Naive thymus-derived CD4-positive, alpha-beta T cell (primary cell): Measurements from ENCODE around the gene NISCH. TPM values are rescaled to one million over a fixed set of nuclear protein-coding genes. Genes with fewer than 3 reads are reported as not detected.

Experiments
- ATAC-seq: fragments of 150-1000 bp; cut with Tn5 transposase; 2 replicates; pipeline ENCODE4 v1.10.0; 2021; ENCODE audit warnings: mild to moderate bottlenecking, moderate library complexity
- CTCF ChIA-PET: fragments of 350-600 bp; sonication (Branson Sonifier 250); formaldehyde crosslinking; loops from one replicate; lab custom pipeline; 2021; ENCODE audit warnings: antibody characterized with exemption; lab: Charles Lee
- POLR2A ChIA-PET: fragments of 350-600 bp; sonication (Branson Sonifier 250); formaldehyde crosslinking; loops from one replicate; lab custom pipeline; 2021; ENCODE audit warnings: antibody characterized with exemption, inconsistent platforms; lab: Charles Lee
- DNase-seq, 9 donors: peaks; one replicate each; pipeline versions ENCODE4 v3.0.0 to v3.0.0-alpha.2; 2020 to 2022; ENCODE audit warnings: mixed read lengths in 1 of 9
- H3K27ac ChIP-seq: one replicate; pipeline ENCODE4 v1.7.0; 2013; ENCODE audit warnings: mild to moderate bottlenecking, low read depth, low read length, moderate library complexity
- H3K27me3 ChIP-seq, 2 donors: one replicate each; pipeline ENCODE4 v1.7.0; 2013; ENCODE audit warnings: low read length in 2 of 2, mild to moderate bottlenecking in 2 of 2, moderate library complexity in 2 of 2; ENCODE audit not compliant: control insufficient read depth in 2 of 2, insufficient read depth in 2 of 2
- H3K36me3 ChIP-seq, 3 experiments: 1 replicate in 2 of 3; 2 replicates in 1 of 3; pipeline ENCODE4 v1.7.0; 2013; ENCODE audit warnings: low read length in 3 of 3, mild to moderate bottlenecking in 3 of 3, moderate library complexity in 1 of 3; ENCODE audit not compliant: insufficient read depth in 3 of 3, control insufficient read depth in 2 of 3
- H3K4me1 ChIP-seq, 2 donors: one replicate each; pipeline ENCODE4 v1.7.0; 2013; ENCODE audit warnings: low read length in 2 of 2, mild to moderate bottlenecking in 2 of 2, moderate library complexity in 1 of 2; ENCODE audit not compliant: control insufficient read depth in 2 of 2, insufficient read depth in 2 of 2
- H3K4me3 ChIP-seq: 2 replicates; pipeline ENCODE4 v1.7.0; 2013; ENCODE audit warnings: mild to moderate bottlenecking, low read length
- H3K9me3 ChIP-seq, 3 experiments: 1 replicate in 2 of 3; 2 replicates in 1 of 3; pipeline ENCODE4 v1.7.0; 2013; ENCODE audit warnings: low read length in 3 of 3; ENCODE audit not compliant: control insufficient read depth in 2 of 3
- H3K27ac Mint-ChIP-seq, 9 donors: one replicate each; pipeline ENCODE4 v1.8.0; 2020 to 2022; ENCODE audit warnings: mixed read lengths in 9 of 9, mild to moderate bottlenecking in 8 of 9, moderate library complexity in 5 of 9, inconsistent platforms in 2 of 9
- H3K27me3 Mint-ChIP-seq, 5 donors: one replicate each; pipeline ENCODE4 v1.8.0; 2021 to 2022; ENCODE audit warnings: mixed read lengths in 5 of 5, mild to moderate bottlenecking in 1 of 5
- H3K36me3 Mint-ChIP-seq, 5 donors: one replicate each; pipeline ENCODE4 v1.8.0; 2020 to 2022; ENCODE audit warnings: mixed read lengths in 5 of 5, mild to moderate bottlenecking in 3 of 5, inconsistent platforms in 1 of 5
- H3K4me1 Mint-ChIP-seq, 7 donors: one replicate each; pipeline ENCODE4 v1.8.0; 2020 to 2022; ENCODE audit warnings: mixed read lengths in 7 of 7, mild to moderate bottlenecking in 3 of 7, inconsistent platforms in 1 of 7
- H3K4me3 Mint-ChIP-seq, 10 donors: one replicate each; pipeline ENCODE4 v1.8.0; 2020 to 2022; ENCODE audit warnings: mild to moderate bottlenecking in 10 of 10, mixed read lengths in 10 of 10, moderate library complexity in 6 of 10, inconsistent platforms in 2 of 10
- H3K9me3 Mint-ChIP-seq, 11 donors: one replicate each; pipeline ENCODE4 v1.8.0; 2020 to 2022; ENCODE audit warnings: mixed read lengths in 11 of 11, mild to moderate bottlenecking in 4 of 11, inconsistent platforms in 1 of 11, moderate library complexity in 1 of 11
- intact Hi-C, 2 donors: fragments of 100-400 bp; cut with micrococcal nuclease; formaldehyde crosslinking; loops; one replicate each; pipeline ENCODE4 v1.15.1; 2023
- polyA plus RNA-seq, 2 donors: library from polyadenylated mRNA; unstranded; fragments of 300-500 nt; fragmentation: Illumina TruSeq; gene quantifications; one replicate each; pipeline ENCODE4 v1.2.3, GENCODE V29; 2021
- total RNA-seq, 6 experiments: library from RNA in 5 of 6; stranded (reverse) in 5 of 6; gene quantifications; 1 replicate in 5 of 6; 2 replicates in 1 of 6; pipeline ENCODE4 v1.2.3 and lab custom pipeline; 2021 to 2026

The NISCH gene
- total and polyA plus RNA-seq, 7 experiments from 2014 or later, result 21.4 to 210 (median 131) TPM

DNA sequence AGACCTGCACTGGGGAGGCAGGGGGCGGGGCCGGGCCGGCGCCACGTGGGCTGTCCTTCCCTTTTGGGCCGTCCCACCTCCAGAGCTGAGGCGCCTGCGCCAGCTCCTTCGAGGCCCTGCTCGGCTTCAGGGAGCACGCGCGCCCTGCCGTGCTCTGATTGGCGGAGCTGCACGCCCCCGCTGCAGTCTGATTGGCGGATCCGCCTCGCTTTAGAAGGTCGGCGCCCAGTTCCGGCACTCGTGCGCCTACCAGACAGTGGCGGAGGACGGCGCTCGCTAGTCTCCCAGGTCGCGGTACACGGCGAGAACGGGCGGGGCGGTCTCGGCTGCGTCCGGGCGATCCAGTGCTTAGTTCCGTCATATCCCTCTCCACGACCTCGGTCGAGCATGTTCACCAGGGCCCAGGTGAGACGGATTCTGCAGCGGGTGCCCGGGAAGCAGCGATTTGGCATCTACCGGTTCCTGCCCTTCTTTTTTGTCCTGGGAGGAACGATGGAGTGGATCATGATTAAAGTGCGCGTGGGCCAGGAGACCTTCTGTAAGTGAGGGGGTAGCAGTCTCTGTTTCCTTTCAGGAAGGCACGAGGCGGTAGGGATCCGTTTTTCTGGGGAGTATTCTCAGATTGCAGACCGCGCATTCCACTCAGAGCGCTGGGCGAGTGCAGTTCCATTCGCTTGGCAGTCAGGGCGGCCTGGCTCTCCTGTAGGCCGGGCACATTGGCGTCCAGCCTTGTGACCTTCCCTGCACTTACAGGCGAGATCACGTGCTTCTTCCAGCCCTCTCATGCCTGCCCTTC is 81.2 kb downstream of the NISCH start, which contains the start of gene UQCC5:
TSS of gene UQCC5 (plus strand) at position 237 of the 796 bp plus-strand sequence. CDS start at position 388, 151 bp downstream.
- POLR2A ChIA-PET, result interaction anchor here (0.6 to 1.4 kb wide), 11 partner anchors 8 to 510 kb away, joined by 3 to 8 read pairs (median 3); partner anchors contain the start of gene SFMBT1
- Histone ChIP-seq H3K9me3 (no peaks in the 10 kb centered on the region), H3K36me3 (no peaks in the 10 kb centered on the region), H3K4me1 (peaks cover 24 to 30% of the 10 kb centered on the region in 2 donors), H3K4me3 (peak within 1 kb of the TSS; percentile 67), H3K27me3 (no peaks in the 10 kb centered on the region), H3K27ac (peak within 1 kb of the TSS; percentile 85)
- peak within 1 kb of the TSS; percentile 96 to 100 (median 99) for H3K4me3 Mint-ChIP-seq
- peaks cover 29 to 66% (median 50%) of the 10 kb centered on the region in 7 donors for H3K4me1 Mint-ChIP-seq
- H3K36me3 Mint-ChIP-seq, result peaks cover 0 to 19% (median 8%) of the 10 kb centered on the region in 5 donors
- DNase-seq (peak; percentile 89 to 98 (median 97)), ATAC-seq (peak; percentile 95)
- H3K27me3 Mint-ChIP-seq, result no peaks in the 10 kb centered on the region
- peak within 1 kb of the TSS; percentile 96 to 99 (median 98) for H3K27ac Mint-ChIP-seq
- CTCF ChIA-PET, result interaction anchor here (0.8 kb wide), 1 partner anchor 19 kb away, joined by 3 read pairs; no protein-coding TSS in a partner anchor
- peaks cover 0 to 3% (median 0%) of the 10 kb centered on the region in 11 donors for H3K9me3 Mint-ChIP-seq
- intact Hi-C loops, result loop anchor here (1.0 to 10.0 kb wide), 12 partner anchors 81 to 1036 kb away; partner anchors contain the start of genes NISCH (in 2 of the 2), PBRM1 (in 2 of the 2), SPCS1 (in 2 of the 2) and DCAF1 (in 1 of the 2)

- H3K36me3 Mint-ChIP-seq, result peaks cover 0 to 21% (median 8%) of the 10 kb centered on the region in 5 donors
- peak overlapping the region; percentile 96 to 100 (median 99) for H3K4me3 Mint-ChIP-seq
- H3K9me3 Mint-ChIP-seq, result peaks cover 0 to 3% (median 0%) of the 10 kb centered on the region in 11 donors
- Histone ChIP-seq H3K27ac (peak overlapping the region; percentile 85), H3K36me3 (no peaks in the 10 kb centered on the region), H3K4me1 (peaks cover 24 to 30% of the 10 kb centered on the region in 2 donors), H3K9me3 (no peaks in the 10 kb centered on the region), H3K4me3 (peak overlapping the region; percentile 67), H3K27me3 (no peaks in the 10 kb centered on the region)
- ChIA-PET POLR2A (interaction anchor here (1.0 kb wide), 1 partner anchor 15 kb away, joined by 3 read pairs; no protein-coding TSS in a partner anchor), CTCF (no interaction called here)
- H3K27ac Mint-ChIP-seq, result peak overlapping the region; percentile 96 to 99 (median 98)
- H3K27me3 Mint-ChIP-seq, result no peaks in the 10 kb centered on the region
- intact Hi-C loops, result loop anchor here (2.0 to 10.0 kb wide), 7 partner anchors 262 to 1036 kb away; partner anchors contain the start of genes DCAF1 (in 1 of the 2), POC1A (in 1 of the 2), RPL29 (in 1 of the 2) and WDR82 (in 1 of the 2)
- peaks cover 30 to 67% (median 50%) of the 10 kb centered on the region in 7 donors for H3K4me1 Mint-ChIP-seq
- ATAC-seq (no peak), DNase-seq (no peak)
Measured at GRCh38 chr3:52537165-52537620, 81.8 kb downstream of the NISCH start.

GRCh38 chr3:52537726-52538421 is 82.5 kb downstream of the NISCH start:
- H3K4me1 Mint-ChIP-seq, result peaks cover 27 to 67% (median 50%) of the 10 kb centered on the region in 7 donors
- no peaks in the 10 kb centered on the region for H3K9me3 ChIP-seq
- intact Hi-C loops, result loop anchor here (2.0 to 10.0 kb wide), 7 partner anchors 263 to 1037 kb away; partner anchors contain the start of genes DCAF1 (in 1 of the 2), POC1A (in 1 of the 2), RPL29 (in 1 of the 2) and WDR82 (in 1 of the 2)
- H3K27ac Mint-ChIP-seq, result peak overlapping the region; percentile 77 to 99 (median 98)
- H3K4me3 ChIP-seq, result peak overlapping the region; percentile 67
- ATAC-seq (no peak), DNase-seq (no peak)
- H3K36me3 Mint-ChIP-seq, result peaks cover 0 to 21% (median 8%) of the 10 kb centered on the region in 5 donors
- H3K27me3 Mint-ChIP-seq, result no peaks in the 10 kb centered on the region
- H3K4me1 ChIP-seq, result peaks cover 20 to 30% of the 10 kb centered on the region in 2 donors
- no peaks in the 10 kb centered on the region for H3K27me3 ChIP-seq
- peak overlapping the region; percentile 85 for H3K27ac ChIP-seq
- H3K4me3 Mint-ChIP-seq, result peak overlapping the region; percentile 96 to 100 (median 99)
- H3K9me3 Mint-ChIP-seq, result peaks cover 0 to 3% (median 0%) of the 10 kb centered on the region in 11 donors
- no peaks in the 10 kb centered on the region for H3K36me3 ChIP-seq
- ChIA-PET POLR2A (interaction anchor here (1.0 kb wide), 1 partner anchor 15 kb away, joined by 3 read pairs; no protein-coding TSS in a partner anchor), CTCF (no interaction called here)

GRCh38 chr3:52539010-52539653 is 83.7 kb downstream of the NISCH start:
- H3K4me3 Mint-ChIP-seq, result peak overlapping the region; percentile 65 to 100 (median 74)
- H3K27me3 Mint-ChIP-seq, result no peaks in the 10 kb centered on the region
- ChIA-PET CTCF (no interaction called here), POLR2A (no interaction called here)
- peak overlapping the region; percentile 53 to 98 (median 79) for H3K27ac Mint-ChIP-seq
- DNase-seq (no peak), ATAC-seq (no peak)
- Histone ChIP-seq H3K27ac (peak overlapping the region; percentile 29), H3K4me1 (peaks cover 20 to 30% of the 10 kb centered on the region in 2 donors), H3K27me3 (no peaks in the 10 kb centered on the region), H3K9me3 (no peaks in the 10 kb centered on the region), H3K4me3 (no peak overlapping the region), H3K36me3 (no peaks in the 10 kb centered on the region)
- intact Hi-C loops, result loop anchor here in 1 of 2 donors (10.0 kb wide), 3 partner anchors 264 to 854 kb away; partner anchors contain the start of genes RPL29 and WDR82
- H3K9me3 Mint-ChIP-seq, result peaks cover 0 to 3% (median 0%) of the 10 kb centered on the region in 11 donors
- H3K4me1 Mint-ChIP-seq, result peaks cover 27 to 71% (median 50%) of the 10 kb centered on the region in 7 donors
- peaks cover 0 to 21% (median 8%) of the 10 kb centered on the region in 5 donors for H3K36me3 Mint-ChIP-seq

GRCh38 chr3:52541050-52541449 is 85.6 kb downstream of the NISCH start:
- Mint-ChIP-seq H3K4me1 (peaks cover 29 to 64% (median 41%) of the 10 kb centered on the region in 7 donors), H3K27ac (peak overlapping the region in 7 of 9 donors; percentile 3 to 76 (median 38)), H3K4me3 (no peak overlapping the region), H3K9me3 (peaks cover 0 to 3% (median 0%) of the 10 kb centered on the region in 11 donors), H3K36me3 (peaks cover 0 to 21% (median 8%) of the 10 kb centered on the region in 5 donors), H3K27me3 (no peaks in the 10 kb centered on the region)
- DNase-seq (no peak), ATAC-seq (no peak)
- H3K27me3 ChIP-seq, result no peaks in the 10 kb centered on the region
- no peaks in the 10 kb centered on the region for H3K9me3 ChIP-seq
- H3K4me3 ChIP-seq, result no peak overlapping the region
- H3K36me3 ChIP-seq, result no peaks in the 10 kb centered on the region
- POLR2A ChIA-PET, result no interaction called here
- H3K4me1 ChIP-seq, result peaks cover 20 to 30% of the 10 kb centered on the region in 2 donors
- intact Hi-C loops, result no loop called here
- H3K27ac ChIP-seq, result no peak overlapping the region
- CTCF ChIA-PET, result no interaction called here
